ENCODE results near the gene ANKRD35.
A peak's percentile ranks its signal among the peaks of the same experiment; 100 is the strongest.

ANKRD35 gene

GRCh38 chr1:145893306-145894055 lies 7.8 kb upstream of the ANKRD35 start:
- DNase-seq: no peak

- DNase-seq: no peak
Measured at GRCh38 chr1:145892486-145893087, 6.9 kb upstream of the ANKRD35 start.

- DNase-seq: peak; percentile 76 to 85 (median 78)
Measured at GRCh38 chr1:145891587-145892485, 6.2 kb upstream of the ANKRD35 start.

GRCh38 chr1:145891143-145891542 lies 5.5 kb upstream of the ANKRD35 start:
- no peak for DNase-seq

GRCh38 chr1:145889722-145890121 lies 4.1 kb upstream of the ANKRD35 start:
- no peak for DNase-seq

GRCh38 chr1:145887631-145888030 lies 2.0 kb upstream of the ANKRD35 start:
- no peak for DNase-seq

GRCh38 chr1:145886816-145887215 lies 1.1 kb upstream of the ANKRD35 start:
- DNase-seq: no peak

- DNase-seq: no peak
Measured at GRCh38 chr1:145886390-145886789, 724 bp upstream of the ANKRD35 start.

GRCh38 chr1:145884675-145885074 lies 991 bp downstream of the ANKRD35 start:
- no peak for DNase-seq

- DNase-seq: no peak
Measured at GRCh38 chr1:145879775-145880174, 5.9 kb downstream of the ANKRD35 start.

GRCh38 chr1:145878724-145879123 lies 6.9 kb downstream of the ANKRD35 start:
- DNase-seq: no peak

- DNase-seq: no peak
Measured at GRCh38 chr1:145877923-145878486, 7.7 kb downstream of the ANKRD35 start.

- no peak for DNase-seq
Measured at GRCh38 chr1:145874646-145875045, 11.0 kb downstream of the ANKRD35 start.

- peak; percentile 57 to 72 (median 63) for DNase-seq
Measured at GRCh38 chr1:145871994-145872924, 13.4 kb downstream of the ANKRD35 start.

- DNase-seq: no peak
Measured at GRCh38 chr1:145868232-145868631, 17.4 kb downstream of the ANKRD35 start.

- no peak for DNase-seq
Measured at GRCh38 chr1:145863282-145864018, 22.2 kb downstream of the ANKRD35 start.

GRCh38 chr1:145859491-145860023 lies 26.1 kb downstream of the ANKRD35 start:
- peak; percentile 90 to 96 (median 94) for DNase-seq

GRCh38 chr1:145858901-145859490 lies 26.7 kb downstream of the ANKRD35 start, which contains the start of gene PIAS3:
Gene PIAS3 (minus strand): TSS chr1:145859081. CDS start chr1:145858990, 91 bp downstream.
- peak; percentile 95 to 99 (median 98) for DNase-seq

GRCh38 chr1:145858238-145858900 lies 27.3 kb downstream of the ANKRD35 start:
- DNase-seq: peak; percentile 26 to 74 (median 56)

GRCh38 chr1:145857170-145857569 lies 28.5 kb downstream of the ANKRD35 start:
- no peak for DNase-seq

Data from suppressor macrophage treated with lipopolysaccharide for 1 hour (primary cell).